H1 (cell line): Measurements from ENCODE around the gene LY9. TPM values are rescaled to one million over a fixed set of nuclear protein-coding genes. Genes with fewer than 3 reads are reported as not detected.

Experiments used
- CTCF ChIA-PET: fragments of 300-600 bp; sonication (Branson Sonifier 250); formaldehyde crosslinking; loops from one replicate; lab custom pipeline; 2021; ENCODE audit not compliant: partially characterized antibody; lab: Charles Lee
- POLR2A ChIA-PET: fragments of 300-600 bp; sonication (Branson Sonifier 250); formaldehyde crosslinking; loops from one replicate; lab custom pipeline; 2021; ENCODE audit warnings: inconsistent platforms; ENCODE audit not compliant: partially characterized antibody; lab: Charles Lee
- DNase-seq, 2 experiments: peaks; one replicate each; pipeline versions ENCODE4 v3.0.0 to v3.0.0-alpha.2; 2010 to 2022; ENCODE audit warnings: low spot score in 2 of 2, low read depth in 1 of 2, mixed read lengths in 1 of 2
- FAIRE-seq: peaks from 2 replicates; lab custom pipeline; 2011; peaks lifted over from hg19 to GRCh38; lab: Jason Lieb, UNC
- H2AFZ ChIP-seq: 2 replicates; pipeline ENCODE4 v1.8.1; 2012; ENCODE audit warnings: low read length, inconsistent platforms
- H2AK5ac ChIP-seq: 2 replicates; pipeline ENCODE4 v1.6.1; 2013; ENCODE audit warnings: low read depth, low read length
- H2BK120ac ChIP-seq: replicated peaks from 2 replicates; pipeline ENCODE3; 2013; ENCODE audit warnings: low read depth, low read length, inconsistent platforms
- H2BK12ac ChIP-seq: 2 replicates; pipeline ENCODE4 v1.6.1; 2013; ENCODE audit warnings: low read depth, low read length
- H2BK15ac ChIP-seq: 2 replicates; pipeline ENCODE4 v1.6.1; 2013; ENCODE audit warnings: low read length
- H2BK20ac ChIP-seq: 2 replicates; pipeline ENCODE4 v1.6.1; 2013; ENCODE audit warnings: low read length
- H2BK5ac ChIP-seq: 2 replicates; pipeline ENCODE4 v1.6.1; 2013; ENCODE audit warnings: low read depth, low read length
- H3K14ac ChIP-seq: 2 replicates; pipeline ENCODE4 v1.6.1; 2013; ENCODE audit warnings: inconsistent platforms; ENCODE audit not compliant: insufficient read length
- H3K18ac ChIP-seq: 2 replicates; pipeline ENCODE4 v1.6.1; 2013; ENCODE audit warnings: low read length; ENCODE audit errors: extremely low read depth
- H3K23ac ChIP-seq: 2 replicates; pipeline ENCODE4 v1.6.1; 2013; ENCODE audit warnings: inconsistent platforms; ENCODE audit not compliant: insufficient read length
- H3K23me2 ChIP-seq: 2 replicates; pipeline ENCODE4 v1.6.1; 2013; ENCODE audit warnings: low read depth, low read length
- H3K27ac ChIP-seq: 2 replicates; pipeline ENCODE4 v1.6.1; 2011; ENCODE audit warnings: low read depth, low read length, inconsistent platforms
- H3K27me3 ChIP-seq, 4 experiments: replicated peaks in 1 of 4; 1 replicate in 1 of 4; 2 replicates in 3 of 4; pipeline versions ENCODE4 v1.6.1 to v1.8.1; 2011 to 2013; ENCODE audit warnings: low read length in 3 of 4, mild to moderate bottlenecking in 3 of 4, inconsistent platforms in 2 of 4, mixed read lengths in 2 of 4, moderate library complexity in 1 of 4; ENCODE audit not compliant: control insufficient read depth in 3 of 4, insufficient read depth in 3 of 4; ENCODE audit errors: extremely low read depth in 1 of 4
- H3K36me3 ChIP-seq, 4 experiments: 2 replicates each; pipeline versions ENCODE4 v1.6.1 to v1.8.1; 2011 to 2013; ENCODE audit warnings: mild to moderate bottlenecking in 4 of 4, low read length in 3 of 4, moderate library complexity in 2 of 4, control low read depth in 1 of 4, inconsistent platforms in 1 of 4; ENCODE audit not compliant: insufficient read depth in 4 of 4, control insufficient read depth in 2 of 4
- H3K4ac ChIP-seq: replicated peaks from 2 replicates; pipeline ENCODE3; 2013; ENCODE audit warnings: low read length, low read depth, mixed read lengths, inconsistent platforms; ENCODE audit not compliant: insufficient read length
- H3K4me1 ChIP-seq, 4 experiments: replicated peaks in 1 of 4; 1 replicate in 1 of 4; 2 replicates in 3 of 4; pipeline versions ENCODE4 v1.6.1 to v1.8.1; 2011 to 2013; ENCODE audit warnings: low read length in 3 of 4, inconsistent platforms in 2 of 4, mixed read lengths in 1 of 4; ENCODE audit not compliant: insufficient read depth in 4 of 4, control insufficient read depth in 3 of 4
- H3K4me2 ChIP-seq, 2 experiments: 2 replicates each; pipeline versions ENCODE4 v1.6.1 to v1.8.1; 2011 to 2013; ENCODE audit warnings: low read depth in 2 of 2, low read length in 2 of 2, control low read depth in 1 of 2, inconsistent platforms in 1 of 2, mild to moderate bottlenecking in 1 of 2; ENCODE audit not compliant: insufficient read depth in 1 of 2
- H3K4me3 ChIP-seq, 4 experiments: fragments of 200-600, 300-600 bp in 1 of 4; sonication (generic), shearing (Covaris generic), sonication (Bioruptor Twin) in 1 of 4; 2 replicates each; pipeline versions ENCODE4 v1.5.1 to v1.8.1; 2011 to 2016; ENCODE audit warnings: low read length in 4 of 4, low read depth in 3 of 4, control low read depth in 2 of 4, inconsistent platforms in 2 of 4, mild to moderate bottlenecking in 2 of 4, mixed read lengths in 1 of 4, moderate library complexity in 1 of 4; ENCODE audit not compliant: insufficient read depth in 2 of 4; ENCODE audit errors: extremely low read depth in 1 of 4
- H3K56ac ChIP-seq: replicated peaks from 2 replicates; pipeline ENCODE3; 2013; ENCODE audit warnings: low read depth, mild to moderate bottlenecking, mixed read lengths, low read length, inconsistent platforms; ENCODE audit not compliant: insufficient read length
- H3K79me1 ChIP-seq: 2 replicates; pipeline ENCODE4 v1.6.1; 2013; ENCODE audit warnings: low read depth, low read length, control low read depth
- H3K79me2 ChIP-seq, 2 experiments: 2 replicates each; pipeline versions ENCODE4 v1.6.1 to v1.8.1; 2012 to 2013; ENCODE audit warnings: low read length in 2 of 2, mild to moderate bottlenecking in 2 of 2, inconsistent platforms in 1 of 2; ENCODE audit not compliant: insufficient read depth in 2 of 2, control insufficient read depth in 1 of 2
- H3K9ac ChIP-seq, 4 experiments: replicated peaks in 1 of 4; 1 replicate in 1 of 4; 2 replicates in 3 of 4; pipeline versions ENCODE4 v1.6.1 to v1.8.1; 2011 to 2013; ENCODE audit warnings: low read depth in 3 of 4, low read length in 3 of 4, control low read depth in 2 of 4, mild to moderate bottlenecking in 2 of 4, moderate library complexity in 2 of 4, inconsistent platforms in 1 of 4; ENCODE audit errors: extremely low read depth in 1 of 4
- H3K9me3 ChIP-seq, 2 experiments: 2 replicates each; pipeline versions ENCODE4 v1.6.1 to v1.8.1; 2012 to 2013; ENCODE audit warnings: mild to moderate bottlenecking in 2 of 2, moderate library complexity in 2 of 2, control low read depth in 1 of 2, inconsistent platforms in 1 of 2, low read depth in 1 of 2, low read length in 1 of 2, mixed read lengths in 1 of 2; ENCODE audit not compliant: insufficient read depth in 2 of 2
- H4K20me1 ChIP-seq, 2 experiments: replicated peaks in 1 of 2; 2 replicates each; pipeline versions ENCODE3 to v1.8.1; 2011 to 2013; ENCODE audit warnings: inconsistent platforms in 2 of 2, low read length in 2 of 2, mild to moderate bottlenecking in 1 of 2; ENCODE audit not compliant: insufficient read depth in 2 of 2, control insufficient read depth in 1 of 2
- H4K5ac ChIP-seq: 2 replicates; pipeline ENCODE4 v1.6.1; 2013; ENCODE audit warnings: low read length, low read depth, mixed read lengths, inconsistent platforms; ENCODE audit not compliant: insufficient read length
- H4K8ac ChIP-seq: 2 replicates; pipeline ENCODE4 v1.8.0; 2013; ENCODE audit warnings: mild to moderate bottlenecking, moderate library complexity, low read length, inconsistent platforms; ENCODE audit not compliant: insufficient read depth; ENCODE audit errors: extremely low read depth
- H4K91ac ChIP-seq: replicated peaks from 2 replicates; pipeline ENCODE3; 2013; ENCODE audit warnings: low read length, mixed read lengths, inconsistent platforms; ENCODE audit not compliant: insufficient read length
- MAFK ChIP-seq: IDR thresholded peaks from 2 replicates; pipeline ENCODE4 v1.6.1; 2012; ENCODE audit warnings: low read depth, mild to moderate bottlenecking, improper control_type of control experiment, low read length
- NANOG ChIP-seq: IDR thresholded peaks from 2 replicates; pipeline ENCODE4 v1.6.1; 2011; ENCODE audit warnings: low read length, low read depth, mild to moderate bottlenecking, inconsistent platforms; ENCODE audit not compliant: insufficient read depth, poor library complexity, severe bottlenecking
- RFX5 ChIP-seq: IDR thresholded peaks from 2 replicates; pipeline ENCODE4 v1.6.1; 2011; ENCODE audit warnings: low read depth, low read length, improper control_type of control experiment, borderline replicate concordance
- SIX5 ChIP-seq: IDR thresholded peaks from 2 replicates; pipeline ENCODE4 v1.6.1; 2011; ENCODE audit warnings: mild to moderate bottlenecking, low read depth, low read length
- TCF12 ChIP-seq: IDR thresholded peaks from 2 replicates; pipeline ENCODE4 v1.6.1; 2011; ENCODE audit warnings: low read depth, mild to moderate bottlenecking, low read length
- WGBS, 2 experiments: shearing (Covaris generic) in 1 of 2; methylation state at CpG; one replicate each; pipeline versions ENCODE4 v1.1.6 to v1.1.7; 2013 to 2015; ENCODE audit warnings: low lambda C conversion rate in 2 of 2, mixed read lengths in 2 of 2, inconsistent platforms in 1 of 2, low coverage in 1 of 2, missing lambda C conversion rate in 1 of 2; ENCODE audit not compliant: insufficient replicate concordance in 2 of 2, insufficient coverage in 1 of 2, insufficient read length in 1 of 2; ENCODE audit errors: extremely low coverage in 1 of 2, missing lambda C conversion rate in 1 of 2; 5-methylcytosine and 5-hydroxymethylcytosine counted together
- polyA plus RNA-seq, 7 experiments: library from polyadenylated mRNA; depleted of rRNA in 3 of 7; stranded (reverse) in 5 of 7; unstranded in 2 of 7; fragments of >200 nt in 5 of 7; fragments of 200-250 nt in 2 of 7; gene quantifications; 1 replicate in 5 of 7; 2 replicates in 1 of 7; 4 replicates in 1 of 7; pipeline versions ENCODE4 v1.2.1 to v1.2.3, GENCODE V29; 2011 to 2013; ENCODE audit warnings: missing spikeins in 2 of 7, mixed read lengths in 2 of 7
- total RNA-seq: library from RNA; stranded (reverse); fragmentation: NEBNext Ultra II Directional; extraction: Animal tissue kit (Norgen Biotek cat#: 25700); gene quantifications from 2 replicates; pipeline ENCODE4 v1.2.1, GENCODE V29; 2021
- TF ChIP-seq, protein P1 (sequence below): IDR thresholded peaks from 2 replicates; pipeline ENCODE4 v1.6.1; 2012; ENCODE audit warnings: low read length, inconsistent platforms
- TF ChIP-seq, protein P2 (sequence below): IDR thresholded peaks from 2 replicates; pipeline ENCODE4 v1.6.1; 2012; ENCODE audit warnings: inconsistent platforms
- TF ChIP-seq, protein P3 (sequence below): IDR thresholded peaks from 2 replicates; pipeline ENCODE4 v1.6.1; 2011; ENCODE audit warnings: low read length, improper control_type of control experiment

LY9 gene
- total and polyA plus RNA-seq, 2 of the 8 experiments (the other 6 are each of a cell fraction or from before 2014, with no cell fraction given) = not detected

DNA sequence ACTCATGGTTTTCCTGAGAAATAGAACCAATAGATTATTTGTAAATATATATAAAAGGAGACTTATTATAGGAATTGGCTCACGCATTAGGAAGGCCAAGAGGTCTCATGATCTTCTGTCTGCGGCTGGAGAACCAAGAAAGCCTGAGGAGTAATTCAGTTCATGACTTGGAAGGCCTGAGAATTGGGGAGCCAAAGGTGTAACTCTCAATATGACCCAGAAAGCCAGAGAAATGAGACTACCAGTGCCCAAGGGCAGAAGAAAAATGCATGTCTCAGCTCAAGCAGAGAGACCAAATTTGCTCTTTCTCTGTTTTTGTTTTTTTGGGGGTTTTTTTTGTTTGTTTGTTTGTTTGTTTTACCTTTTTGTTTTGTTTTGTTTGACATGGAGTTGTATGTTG is 37.5 kb upstream of the LY9 start:
- no peak overlapping the region for H3K4me3 ChIP-seq
- ChIA-PET POLR2A (no interaction called here), CTCF (interaction anchor here (1.0 to 1.8 kb wide), 3 partner anchors 10 to 23 kb away, joined by 3 to 4 read pairs (median 4); no protein-coding TSS in a partner anchor)
- H3K23me2 ChIP-seq = no peaks in the 10 kb centered on the region
- no peak overlapping the region for H4K5ac ChIP-seq
- H3K18ac ChIP-seq = no peak overlapping the region
- no peaks in the 10 kb centered on the region for H3K79me2 ChIP-seq
- no peak overlapping the region for H2BK20ac ChIP-seq
- TF ChIP-seq, protein P1, sequence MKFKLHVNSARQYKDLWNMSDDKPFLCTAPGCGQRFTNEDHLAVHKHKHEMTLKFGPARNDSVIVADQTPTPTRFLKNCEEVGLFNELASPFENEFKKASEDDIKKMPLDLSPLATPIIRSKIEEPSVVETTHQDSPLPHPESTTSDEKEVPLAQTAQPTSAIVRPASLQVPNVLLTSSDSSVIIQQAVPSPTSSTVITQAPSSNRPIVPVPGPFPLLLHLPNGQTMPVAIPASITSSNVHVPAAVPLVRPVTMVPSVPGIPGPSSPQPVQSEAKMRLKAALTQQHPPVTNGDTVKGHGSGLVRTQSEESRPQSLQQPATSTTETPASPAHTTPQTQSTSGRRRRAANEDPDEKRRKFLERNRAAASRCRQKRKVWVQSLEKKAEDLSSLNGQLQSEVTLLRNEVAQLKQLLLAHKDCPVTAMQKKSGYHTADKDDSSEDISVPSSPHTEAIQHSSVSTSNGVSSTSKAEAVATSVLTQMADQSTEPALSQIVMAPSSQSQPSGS = no peak
- TF ChIP-seq, protein P2, sequence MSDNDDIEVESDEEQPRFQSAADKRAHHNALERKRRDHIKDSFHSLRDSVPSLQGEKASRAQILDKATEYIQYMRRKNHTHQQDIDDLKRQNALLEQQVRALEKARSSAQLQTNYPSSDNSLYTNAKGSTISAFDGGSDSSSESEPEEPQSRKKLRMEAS = no peak
- no peak for TF ChIP-seq TCF12
- TF ChIP-seq RFX5 = no peak
- no peak for TF ChIP-seq MAFK
- no peak for TF ChIP-seq NANOG
- TF ChIP-seq, protein P3, sequence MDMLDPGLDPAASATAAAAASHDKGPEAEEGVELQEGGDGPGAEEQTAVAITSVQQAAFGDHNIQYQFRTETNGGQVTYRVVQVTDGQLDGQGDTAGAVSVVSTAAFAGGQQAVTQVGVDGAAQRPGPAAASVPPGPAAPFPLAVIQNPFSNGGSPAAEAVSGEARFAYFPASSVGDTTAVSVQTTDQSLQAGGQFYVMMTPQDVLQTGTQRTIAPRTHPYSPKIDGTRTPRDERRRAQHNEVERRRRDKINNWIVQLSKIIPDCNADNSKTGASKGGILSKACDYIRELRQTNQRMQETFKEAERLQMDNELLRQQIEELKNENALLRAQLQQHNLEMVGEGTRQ = no peak
- no peak for TF ChIP-seq SIX5
- no peak overlapping the region for H3K14ac ChIP-seq
- no peak overlapping the region for H3K4ac ChIP-seq
- H3K4me1 ChIP-seq = no peaks in the 10 kb centered on the region
- no peak overlapping the region for H3K56ac ChIP-seq
- H2BK12ac ChIP-seq = no peak overlapping the region
- no peak overlapping the region for H3K27ac ChIP-seq
- H3K9ac ChIP-seq = no peak overlapping the region
- H4K91ac ChIP-seq = no peak overlapping the region
- no peaks in the 10 kb centered on the region for H3K36me3 ChIP-seq
- WGBS, 2 experiments = 96% methylated on average over 2 of the region's 2 CpGs; no CpG with 5 or more reads in 1 of the 2 experiments
- no peak overlapping the region for H2AK5ac ChIP-seq
- H2BK15ac ChIP-seq = no peak overlapping the region
- no peak overlapping the region for H4K8ac ChIP-seq
- H2BK120ac ChIP-seq = no peak overlapping the region
- no peak overlapping the region for H3K23ac ChIP-seq
- H2AFZ ChIP-seq = no peak overlapping the region
- FAIRE-seq (no peak), DNase-seq (no peak)
- H3K9me3 ChIP-seq = no peaks in the 10 kb centered on the region
- H2BK5ac ChIP-seq = no peak overlapping the region
- no peaks in the 10 kb centered on the region for H3K27me3 ChIP-seq
- no peaks in the 10 kb centered on the region for H3K79me1 ChIP-seq
- H3K4me2 ChIP-seq = no peak overlapping the region
- no peaks in the 10 kb centered on the region for H4K20me1 ChIP-seq
